Stimulated activated CD4-positive, alpha-beta T cell treated with anti-CD3 and anti-CD28 coated beads, Interleukin-4, amount 100 ng/mL, for 24 hours (primary cell): ENCODE results near the gene MAEL.

Experiments used
- DNase-seq: peaks from one replicate; pipeline ENCODE4 v3.0.0-alpha.2; 2020

The MAEL gene

GRCh38 chr1:166988974-166989515 is at the start of gene MAEL:
Gene MAEL (plus strand): TSS chr1:166989280. CDS start chr1:166989353, 73 bp downstream.
- no peak for DNase-seq

DNA sequence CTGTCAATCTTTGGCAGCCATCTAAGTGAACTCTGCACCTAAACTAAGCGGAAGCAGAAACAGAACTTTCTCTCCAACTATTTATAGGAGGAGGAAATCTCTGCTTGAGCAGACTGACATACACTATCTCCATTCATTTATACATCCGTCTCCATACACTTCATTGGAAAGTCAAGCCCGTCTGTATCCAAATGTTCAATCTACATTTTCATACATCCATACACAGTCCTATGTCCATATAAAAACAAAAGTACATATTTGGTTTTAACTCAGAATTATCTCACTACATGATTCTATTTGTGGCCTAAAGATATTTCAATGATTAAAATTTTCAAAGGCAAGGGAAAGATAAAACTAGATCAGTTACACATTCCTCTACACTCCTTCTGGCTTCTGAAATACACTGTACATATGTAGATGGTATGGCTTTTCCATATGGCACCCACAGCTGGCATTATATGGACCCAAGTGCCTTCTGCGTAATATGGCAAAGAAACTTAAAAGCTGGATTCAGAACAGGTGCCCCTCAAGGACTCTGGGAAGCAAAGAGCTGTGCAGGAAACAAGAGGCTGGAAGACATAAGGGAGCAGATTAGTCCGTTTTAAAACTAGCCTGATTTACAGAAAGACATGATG is 49.2 kb upstream of the MAEL start:
- DNase-seq, result no peak

DNA sequence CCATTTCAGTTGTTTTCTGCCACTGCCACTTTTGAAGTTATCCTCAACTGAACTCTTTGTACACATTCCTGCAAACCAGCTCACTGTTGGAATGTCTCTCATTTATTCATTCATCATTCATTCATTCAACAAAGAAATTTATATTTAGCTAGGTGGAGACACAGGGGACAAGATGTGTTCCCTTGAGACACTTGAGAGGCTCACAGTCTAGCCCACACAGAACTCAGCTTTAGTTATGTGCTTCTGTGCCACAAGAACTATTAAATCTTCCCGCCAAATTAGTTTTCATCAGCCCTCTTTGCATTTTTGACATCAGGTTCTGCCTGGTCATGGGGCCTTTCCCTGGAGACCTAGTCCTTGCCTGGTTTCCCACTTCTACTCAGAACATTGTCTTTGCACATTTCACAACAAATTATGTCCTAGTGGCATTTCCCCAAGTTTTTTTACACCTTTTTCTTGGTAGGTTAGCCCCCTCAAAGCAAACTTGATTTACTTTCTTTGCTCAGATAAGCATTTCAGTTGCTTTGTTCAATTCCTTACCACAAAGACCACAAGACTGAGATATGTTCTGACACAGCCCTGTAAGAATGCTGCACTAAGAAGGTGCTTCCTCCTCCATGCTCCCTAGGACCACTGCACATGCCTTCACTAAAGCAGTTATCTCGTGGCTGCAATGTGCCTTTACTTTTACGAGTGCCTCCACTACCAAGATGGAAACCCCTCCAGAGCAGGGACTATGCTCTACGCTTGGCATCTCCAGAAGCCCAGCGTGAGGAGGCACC is 44.7 kb upstream of the MAEL start:
- no peak for DNase-seq

- DNase-seq, result no peak
These were observed 41.6 kb upstream of the MAEL start for GRCh38 chr1:166947398-166948043.

- DNase-seq, result no peak
These were observed 40.2 kb upstream of the MAEL start for GRCh38 chr1:166948856-166949350.

DNA sequence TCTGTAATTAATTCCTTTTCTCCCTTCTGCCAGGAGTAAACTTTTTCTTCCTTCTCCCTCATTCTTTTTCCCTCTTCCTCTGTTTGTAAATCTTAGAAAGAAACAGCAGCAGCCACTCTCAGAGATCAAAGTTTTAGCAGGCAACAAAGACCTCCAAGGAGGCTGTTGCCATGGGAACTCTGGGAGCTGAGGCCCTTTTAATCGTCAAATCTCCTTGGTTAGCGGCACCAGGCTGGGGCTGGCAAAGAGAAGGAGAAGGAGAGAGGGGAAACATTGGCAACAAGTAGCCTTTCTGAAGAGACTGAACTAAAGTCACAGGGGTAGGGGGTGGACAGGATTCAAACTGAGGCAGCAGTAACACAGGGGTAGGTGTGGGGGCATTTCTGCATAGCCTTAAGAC is 38.9 kb upstream of the MAEL start:
- DNase-seq, result no peak

DNA sequence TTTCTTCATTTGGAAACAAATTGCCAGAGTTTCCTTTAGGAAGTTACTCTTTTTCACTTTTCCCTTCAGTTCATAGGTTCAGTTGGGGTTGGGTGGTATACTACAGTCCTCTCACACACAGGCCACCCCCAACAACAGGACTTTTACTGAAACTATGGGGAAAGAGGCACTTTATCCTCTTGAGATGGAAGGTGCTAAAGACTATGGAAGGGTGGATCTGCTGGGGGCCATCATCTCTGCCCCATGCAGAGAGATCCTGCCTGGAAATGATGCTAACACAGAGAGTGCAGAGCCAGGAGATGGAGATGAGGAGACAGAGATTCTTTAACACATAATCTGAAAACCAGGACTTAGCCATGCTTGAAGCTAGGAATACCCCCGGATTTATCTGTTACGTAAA is 38.0 kb upstream of the MAEL start:
- DNase-seq, result no peak

DNA sequence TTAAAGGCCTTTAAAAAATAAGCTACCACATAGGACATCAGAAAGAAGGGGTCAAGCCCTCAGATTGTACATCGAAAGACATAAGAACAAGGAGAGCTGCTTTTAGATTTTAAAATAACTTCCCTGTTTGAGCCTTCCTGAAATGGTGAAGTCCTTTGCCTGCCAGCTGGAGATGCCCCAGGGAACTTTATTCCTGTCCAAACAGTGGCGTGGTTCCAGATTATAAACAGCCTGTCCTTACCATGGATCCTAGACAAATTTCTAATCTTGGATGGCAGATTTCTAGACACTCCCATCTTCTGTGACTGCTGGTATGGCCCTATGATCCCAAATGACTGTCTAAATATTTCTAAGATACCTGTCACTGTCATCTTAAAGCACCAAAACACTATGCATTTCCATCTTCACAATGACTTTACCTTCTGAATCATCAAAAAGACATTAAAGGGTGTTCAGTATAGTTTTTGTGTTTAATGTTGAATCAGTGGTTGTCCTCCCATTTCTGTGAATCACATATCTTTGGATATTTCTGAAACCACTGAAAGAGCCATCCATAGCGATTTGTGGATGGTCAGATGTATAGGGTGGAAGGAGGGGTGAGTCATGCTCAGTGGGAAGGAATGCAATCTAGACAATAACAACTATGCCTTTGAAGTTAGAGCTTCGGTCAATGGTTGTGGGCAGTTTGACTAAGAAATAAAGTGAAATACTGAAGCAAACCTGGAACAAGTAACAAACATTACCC is 36.9 kb upstream of the MAEL start:
- DNase-seq, result no peak

DNA sequence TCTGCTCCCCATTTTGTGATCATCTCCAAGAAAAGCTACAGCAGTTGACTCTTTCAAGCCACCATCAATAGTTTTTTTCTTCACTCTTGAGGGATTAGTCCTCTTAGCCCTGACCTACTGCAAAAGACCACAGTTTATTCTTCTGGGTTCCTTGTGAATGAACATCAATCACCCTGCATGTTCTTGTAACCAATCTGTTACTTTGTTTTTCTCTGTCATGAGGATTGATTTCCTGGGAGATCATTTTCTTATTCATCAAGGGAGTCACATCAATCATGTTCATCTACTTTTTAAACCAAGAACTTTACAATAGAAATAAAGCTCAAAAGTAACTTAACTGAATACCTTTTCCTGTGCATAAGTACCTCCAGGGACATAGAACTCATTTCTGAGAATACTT is 35.6 kb upstream of the MAEL start:
- no peak for DNase-seq

GRCh38 chr1:166956057-166956850 is 32.8 kb upstream of the MAEL start:
- DNase-seq, result no peak

GRCh38 chr1:166956872-166957271 is 32.2 kb upstream of the MAEL start:
- DNase-seq, result no peak

GRCh38 chr1:166960858-166961474 is 28.1 kb upstream of the MAEL start:
- DNase-seq, result no peak

GRCh38 chr1:166969074-166969677 is 19.9 kb upstream of the MAEL start:
- DNase-seq, result no peak

DNA sequence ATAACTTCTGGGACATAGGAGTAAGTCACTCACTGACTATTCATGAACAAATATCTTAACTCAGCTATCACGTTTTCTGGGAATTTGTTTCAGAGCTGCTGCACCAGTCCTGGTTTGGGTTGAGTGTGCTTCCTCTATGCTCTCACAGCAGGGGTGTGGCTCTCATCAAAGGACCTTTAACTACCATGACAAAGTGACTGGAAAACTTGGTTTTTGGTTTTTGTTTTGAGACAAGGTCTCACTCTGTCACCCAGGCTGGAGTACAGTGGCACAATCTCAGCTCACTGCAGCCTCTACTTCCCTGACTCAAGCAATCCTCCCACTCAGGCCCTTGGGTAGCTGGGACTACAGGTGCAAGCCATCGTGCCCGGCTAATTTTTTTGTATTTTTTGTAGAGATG is 17.8 kb upstream of the MAEL start:
- no peak for DNase-seq

DNA sequence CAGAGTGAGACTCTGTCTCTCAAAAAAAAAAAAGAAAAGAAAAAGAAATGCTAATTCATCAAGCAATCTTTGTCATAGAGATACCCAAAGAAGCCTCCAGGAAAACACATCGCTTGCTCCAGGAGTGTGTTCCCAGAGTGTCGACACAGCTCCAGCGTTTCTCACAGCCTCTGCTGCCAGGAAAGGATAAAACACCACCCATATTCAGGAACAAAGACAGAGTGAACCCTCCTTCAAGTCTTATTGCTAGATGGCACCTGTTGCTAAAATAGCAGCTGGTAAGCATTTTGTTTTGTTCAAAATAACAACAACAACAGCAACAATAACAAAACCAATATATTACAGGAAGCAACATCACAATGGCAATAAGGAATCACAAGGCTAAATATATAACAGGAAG is 16.9 kb upstream of the MAEL start:
- DNase-seq, result no peak

- no peak for DNase-seq
These were observed 16.3 kb upstream of the MAEL start for GRCh38 chr1:166972826-166973225.

DNA sequence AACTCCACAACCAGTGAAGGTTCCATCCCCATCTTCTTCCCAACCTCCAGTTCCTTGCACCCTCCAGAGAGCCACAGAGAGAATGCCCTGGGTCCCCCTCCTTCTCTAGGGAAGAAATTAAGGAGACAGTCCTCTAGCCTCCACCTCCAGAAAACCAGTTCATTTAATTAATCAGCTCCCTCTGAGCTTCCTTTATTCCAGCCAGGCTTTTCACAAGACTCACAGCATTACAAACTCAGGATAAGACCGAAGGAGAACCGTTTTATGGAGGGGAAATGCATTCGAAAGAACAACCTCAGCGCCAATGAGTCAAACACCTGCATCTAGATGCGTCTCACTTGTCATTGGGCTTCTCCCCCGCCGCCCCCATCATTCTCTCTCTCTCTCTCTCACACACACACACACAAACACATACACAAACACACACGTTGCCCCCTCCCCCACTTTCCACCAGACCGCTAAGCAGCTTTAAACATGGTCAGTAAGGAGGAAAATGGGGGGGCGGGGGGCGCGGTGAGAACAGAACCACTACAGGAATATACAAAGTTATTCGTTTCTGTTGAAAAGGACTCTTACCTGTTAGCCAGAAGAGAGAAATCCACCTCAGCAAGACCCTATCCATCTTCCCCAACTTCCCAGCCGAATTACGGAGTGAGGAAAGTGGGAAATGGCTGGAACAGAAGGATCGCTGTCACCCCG is 14.3 kb upstream of the MAEL start:
- peak; percentile 55 for DNase-seq

- DNase-seq, result peak; percentile 74
These were observed 13.5 kb upstream of the MAEL start, which contains the start of gene ILDR2 for GRCh38 chr1:166975361-166976129. Gene ILDR2 (minus strand): TSS chr1:166975540. CDS start chr1:166975268, 272 bp downstream.

- no peak for DNase-seq
These were observed 11.1 kb upstream of the MAEL start for GRCh38 chr1:166977951-166978350.

- DNase-seq, result no peak
These were observed 10.3 kb upstream of the MAEL start for GRCh38 chr1:166978821-166979220.
